GM23338 (cell line): Measurements from ENCODE around the gene DCAF5. TPM values are rescaled to one million over a fixed set of nuclear protein-coding genes. Genes with fewer than 3 reads are reported as not detected.

Experiments
- ATAC-seq: fragments of 200-7000 bp; cut with Tn5 transposase; 3 replicates; pipeline ENCODE4 v1.9.1; 2020
- DNase-seq: peaks from one replicate; pipeline ENCODE4 v3.0.0-alpha.2; 2015; ENCODE audit warnings: low spot score
- H2AFZ ChIP-seq: fragments of 200-600 bp; sonication (generic); 2 replicates; pipeline ENCODE4 v1.8.0; 2016; ENCODE audit warnings: antibody characterized with exemption, mild to moderate bottlenecking, moderate library complexity
- H3F3A ChIP-seq: fragments of 200-600 bp; sonication (generic); replicated peaks from 2 replicates; pipeline ENCODE4 v1.8.0; 2017; ENCODE audit warnings: antibody characterized with exemption, mixed run types, low read depth
- H3K27ac ChIP-seq: fragments of 200-600 bp; sonication (generic); 2 replicates; pipeline ENCODE4 v1.6.1; 2016; ENCODE audit warnings: low read depth
- H3K27me3 ChIP-seq: fragments of 200-600 bp; sonication (generic); 2 replicates; pipeline ENCODE4 v1.8.0; 2016; ENCODE audit warnings: mild to moderate bottlenecking, mixed run types, moderate library complexity; ENCODE audit not compliant: insufficient read depth
- H3K36me3 ChIP-seq: fragments of 200-600 bp; sonication (generic); 2 replicates; pipeline ENCODE4 v1.8.0; 2016; ENCODE audit warnings: mild to moderate bottlenecking; ENCODE audit not compliant: insufficient read depth
- H3K4me1 ChIP-seq: fragments of 200-600 bp; sonication (generic); 2 replicates; pipeline ENCODE4 v1.8.0; 2016; ENCODE audit warnings: mild to moderate bottlenecking, moderate library complexity; ENCODE audit not compliant: insufficient read depth
- H3K4me2 ChIP-seq: fragments of 200-600 bp; sonication (generic); 2 replicates; pipeline ENCODE4 v1.7.1; 2017; ENCODE audit warnings: mixed run types
- H3K4me3 ChIP-seq: fragments of 200-600 bp; sonication (generic); 2 replicates; pipeline ENCODE4 v1.6.1; 2016; ENCODE audit warnings: mixed run types
- H3K79me2 ChIP-seq: fragments of 200-600 bp; sonication (generic); replicated peaks from 2 replicates; pipeline ENCODE4 v1.8.0; 2017; ENCODE audit warnings: mild to moderate bottlenecking; ENCODE audit not compliant: insufficient read depth
- H3K9me2 ChIP-seq: fragments of 200-600 bp; sonication (generic); 2 replicates; pipeline ENCODE4 v1.8.0; 2017; ENCODE audit not compliant: insufficient read depth
- H4K20me1 ChIP-seq: fragments of 200-600 bp; sonication (generic); replicated peaks from 2 replicates; pipeline ENCODE4 v1.8.0; 2017; ENCODE audit warnings: mild to moderate bottlenecking; ENCODE audit not compliant: insufficient read depth
- H3K27ac Mint-ChIP-seq: 2 replicates; pipeline ENCODE4 v1.8.0; 2020; ENCODE audit warnings: inconsistent platforms, mild to moderate bottlenecking, moderate library complexity, mixed read lengths
- H3K27me3 Mint-ChIP-seq: 3 replicates; pipeline ENCODE4 v1.8.0; 2022; ENCODE audit warnings: low read depth, mild to moderate bottlenecking, moderate library complexity, mixed read lengths, inconsistent platforms; ENCODE audit not compliant: insufficient read depth, poor library complexity
- H3K36me3 Mint-ChIP-seq: 3 replicates; pipeline ENCODE4 v1.8.0; 2021; ENCODE audit warnings: low read depth, mild to moderate bottlenecking, inconsistent platforms, moderate library complexity, mixed read lengths
- H3K4me1 Mint-ChIP-seq: 3 replicates; pipeline ENCODE4 v1.8.0; 2020; ENCODE audit warnings: mild to moderate bottlenecking, inconsistent platforms, mixed read lengths
- H3K4me3 Mint-ChIP-seq: 3 replicates; pipeline ENCODE4 v1.8.0; 2021; ENCODE audit warnings: moderate library complexity, mild to moderate bottlenecking, inconsistent platforms, mixed read lengths
- H3K9me3 Mint-ChIP-seq: 3 replicates; pipeline ENCODE4 v1.8.0; 2020; ENCODE audit warnings: moderate library complexity, mild to moderate bottlenecking, inconsistent platforms, mixed read lengths
- CREB1 ChIP-seq: fragments of 250-450 bp; sonication (Bioruptor Pico); IDR thresholded peaks from 2 replicates; pipeline ENCODE4 v1.5.0; 2020; ENCODE audit warnings: low read depth, mild to moderate bottlenecking, moderate library complexity
- ETS1 ChIP-seq: IDR thresholded peaks from 2 replicates; pipeline ENCODE4 v1.6.1; 2016; ENCODE audit warnings: antibody characterized with exemption
- EZH2 ChIP-seq: fragments of 200-600 bp; sonication (generic); IDR thresholded peaks from one replicate; pipeline ENCODE4 v1.8.0; 2017; ENCODE audit warnings: antibody characterized with exemption, mild to moderate bottlenecking, low read depth; ENCODE audit not compliant: unreplicated experiment
- JUNB ChIP-seq: IDR thresholded peaks from one replicate; pipeline ENCODE4 v1.6.1; 2016; ENCODE audit warnings: antibody characterized with exemption; ENCODE audit not compliant: unreplicated experiment
- NANOG ChIP-seq: IDR thresholded peaks from 2 replicates; pipeline ENCODE4 v1.6.1; 2016; ENCODE audit warnings: antibody characterized with exemption, borderline replicate concordance
- POLR2AphosphoS5 ChIP-seq: IDR thresholded peaks from 2 replicates; pipeline ENCODE4 v1.6.1; 2016; ENCODE audit warnings: antibody characterized with exemption, low read depth
- REST ChIP-seq: IDR thresholded peaks from one replicate; pipeline ENCODE4 v1.6.1; 2018; ENCODE audit warnings: antibody characterized with exemption; ENCODE audit not compliant: unreplicated experiment
- ZNF114 ChIP-seq: fragments of 250-450 bp; sonication (Bioruptor Pico); IDR thresholded peaks from 2 replicates; pipeline ENCODE4 v1.5.0; 2020; ENCODE audit warnings: mild to moderate bottlenecking, moderate library complexity
- ZNF331 ChIP-seq: fragments of 250-450 bp; sonication (Bioruptor Pico); IDR thresholded peaks from 2 replicates; pipeline ENCODE4 v1.5.0; 2020; ENCODE audit warnings: low read depth, mild to moderate bottlenecking, moderate library complexity
- polyA plus RNA-seq: library from polyadenylated mRNA; unstranded; fragments of >200 nt; fragmentation: Nextera tagmentation; extraction: Ambion mirVana; gene quantifications from 2 replicates; pipeline ENCODE4 v1.2.1, GENCODE V29; 2016
- total RNA-seq: library from RNA; depleted of rRNA; stranded (reverse); fragments of >200 nt; shearing (Covaris generic); gene quantifications from 2 replicates; pipeline ENCODE4 v1.2.3, GENCODE V29; 2014
- TF ChIP-seq, protein P1 (sequence below): fragments of 250-450 bp; sonication (Bioruptor Pico); IDR thresholded peaks from 2 replicates; pipeline ENCODE4 v1.5.0; 2020; ENCODE audit warnings: mild to moderate bottlenecking, moderate library complexity

The DCAF5 gene
- total and polyA plus RNA-seq, 2 experiments from 2014 or later, result 14.0 to 15.2 TPM

- Histone ChIP-seq H4K20me1 (no peaks in the 10 kb centered on the region), H3K4me1 (no peaks in the 10 kb centered on the region), H2AFZ (no peak overlapping the region), H3K79me2 (no peaks in the 10 kb centered on the region), H3K4me3 (no peak overlapping the region), H3F3A (no peaks in the 10 kb centered on the region), H3K9me2 (peaks cover 4% of the 10 kb centered on the region; the same call in 1 of the 2 replicates), H3K27me3 (no peaks in the 10 kb centered on the region), H3K36me3 (no peaks in the 10 kb centered on the region; the same call in 1 of the 2 replicates), H3K27ac (no peak overlapping the region), H3K4me2 (no peak overlapping the region)
- no peak overlapping the region for H3K27ac Mint-ChIP-seq
- H3K36me3 Mint-ChIP-seq, result no peaks in the 10 kb centered on the region
- no peak overlapping the region for H3K4me3 Mint-ChIP-seq
- DNase-seq (no peak), ATAC-seq (no peak)
- peaks cover 6% of the 10 kb centered on the region for H3K27me3 Mint-ChIP-seq
- no peak for TF ChIP-seq EZH2
- TF ChIP-seq NANOG, result no peak
- no peak for TF ChIP-seq POLR2AphosphoS5
- no peaks in the 10 kb centered on the region for H3K4me1 Mint-ChIP-seq
- no peaks in the 10 kb centered on the region; the same call in 2 of the 3 replicates for H3K9me3 Mint-ChIP-seq
These were observed 8.7 kb upstream of the DCAF5 start for GRCh38 chr14:69161590-69161989.

GRCh38 chr14:69156224-69156623 lies 3.3 kb upstream of the DCAF5 start:
- Histone ChIP-seq H3K79me2 (no peaks in the 10 kb centered on the region), H3K27ac (no peak overlapping the region), H3K4me1 (peaks cover 12% of the 10 kb centered on the region), H3K4me2 (no peak overlapping the region), H3F3A (peaks cover 6% of the 10 kb centered on the region), H3K4me3 (no peak overlapping the region), H3K36me3 (no peaks in the 10 kb centered on the region), H4K20me1 (no peaks in the 10 kb centered on the region), H3K9me2 (no peaks in the 10 kb centered on the region), H2AFZ (no peak overlapping the region), H3K27me3 (peaks cover 20% of the 10 kb centered on the region)
- ATAC-seq, result no peak
- Mint-ChIP-seq H3K4me1 (peaks cover 11% of the 10 kb centered on the region), H3K27me3 (peaks cover 6% of the 10 kb centered on the region), H3K36me3 (no peaks in the 10 kb centered on the region; the same call in 2 of the 3 replicates), H3K4me3 (no peak overlapping the region), H3K27ac (no peak overlapping the region), H3K9me3 (no peaks in the 10 kb centered on the region; the same call in 2 of the 3 replicates)
- no peak for DNase-seq
- TF ChIP-seq ZNF331 (CRISPR knock-in tag), result no peak
- no peak for TF ChIP-seq ZNF114 (CRISPR knock-in tag)
- no peak for TF ChIP-seq CREB1 (CRISPR knock-in tag)
- TF ChIP-seq, protein P1, sequence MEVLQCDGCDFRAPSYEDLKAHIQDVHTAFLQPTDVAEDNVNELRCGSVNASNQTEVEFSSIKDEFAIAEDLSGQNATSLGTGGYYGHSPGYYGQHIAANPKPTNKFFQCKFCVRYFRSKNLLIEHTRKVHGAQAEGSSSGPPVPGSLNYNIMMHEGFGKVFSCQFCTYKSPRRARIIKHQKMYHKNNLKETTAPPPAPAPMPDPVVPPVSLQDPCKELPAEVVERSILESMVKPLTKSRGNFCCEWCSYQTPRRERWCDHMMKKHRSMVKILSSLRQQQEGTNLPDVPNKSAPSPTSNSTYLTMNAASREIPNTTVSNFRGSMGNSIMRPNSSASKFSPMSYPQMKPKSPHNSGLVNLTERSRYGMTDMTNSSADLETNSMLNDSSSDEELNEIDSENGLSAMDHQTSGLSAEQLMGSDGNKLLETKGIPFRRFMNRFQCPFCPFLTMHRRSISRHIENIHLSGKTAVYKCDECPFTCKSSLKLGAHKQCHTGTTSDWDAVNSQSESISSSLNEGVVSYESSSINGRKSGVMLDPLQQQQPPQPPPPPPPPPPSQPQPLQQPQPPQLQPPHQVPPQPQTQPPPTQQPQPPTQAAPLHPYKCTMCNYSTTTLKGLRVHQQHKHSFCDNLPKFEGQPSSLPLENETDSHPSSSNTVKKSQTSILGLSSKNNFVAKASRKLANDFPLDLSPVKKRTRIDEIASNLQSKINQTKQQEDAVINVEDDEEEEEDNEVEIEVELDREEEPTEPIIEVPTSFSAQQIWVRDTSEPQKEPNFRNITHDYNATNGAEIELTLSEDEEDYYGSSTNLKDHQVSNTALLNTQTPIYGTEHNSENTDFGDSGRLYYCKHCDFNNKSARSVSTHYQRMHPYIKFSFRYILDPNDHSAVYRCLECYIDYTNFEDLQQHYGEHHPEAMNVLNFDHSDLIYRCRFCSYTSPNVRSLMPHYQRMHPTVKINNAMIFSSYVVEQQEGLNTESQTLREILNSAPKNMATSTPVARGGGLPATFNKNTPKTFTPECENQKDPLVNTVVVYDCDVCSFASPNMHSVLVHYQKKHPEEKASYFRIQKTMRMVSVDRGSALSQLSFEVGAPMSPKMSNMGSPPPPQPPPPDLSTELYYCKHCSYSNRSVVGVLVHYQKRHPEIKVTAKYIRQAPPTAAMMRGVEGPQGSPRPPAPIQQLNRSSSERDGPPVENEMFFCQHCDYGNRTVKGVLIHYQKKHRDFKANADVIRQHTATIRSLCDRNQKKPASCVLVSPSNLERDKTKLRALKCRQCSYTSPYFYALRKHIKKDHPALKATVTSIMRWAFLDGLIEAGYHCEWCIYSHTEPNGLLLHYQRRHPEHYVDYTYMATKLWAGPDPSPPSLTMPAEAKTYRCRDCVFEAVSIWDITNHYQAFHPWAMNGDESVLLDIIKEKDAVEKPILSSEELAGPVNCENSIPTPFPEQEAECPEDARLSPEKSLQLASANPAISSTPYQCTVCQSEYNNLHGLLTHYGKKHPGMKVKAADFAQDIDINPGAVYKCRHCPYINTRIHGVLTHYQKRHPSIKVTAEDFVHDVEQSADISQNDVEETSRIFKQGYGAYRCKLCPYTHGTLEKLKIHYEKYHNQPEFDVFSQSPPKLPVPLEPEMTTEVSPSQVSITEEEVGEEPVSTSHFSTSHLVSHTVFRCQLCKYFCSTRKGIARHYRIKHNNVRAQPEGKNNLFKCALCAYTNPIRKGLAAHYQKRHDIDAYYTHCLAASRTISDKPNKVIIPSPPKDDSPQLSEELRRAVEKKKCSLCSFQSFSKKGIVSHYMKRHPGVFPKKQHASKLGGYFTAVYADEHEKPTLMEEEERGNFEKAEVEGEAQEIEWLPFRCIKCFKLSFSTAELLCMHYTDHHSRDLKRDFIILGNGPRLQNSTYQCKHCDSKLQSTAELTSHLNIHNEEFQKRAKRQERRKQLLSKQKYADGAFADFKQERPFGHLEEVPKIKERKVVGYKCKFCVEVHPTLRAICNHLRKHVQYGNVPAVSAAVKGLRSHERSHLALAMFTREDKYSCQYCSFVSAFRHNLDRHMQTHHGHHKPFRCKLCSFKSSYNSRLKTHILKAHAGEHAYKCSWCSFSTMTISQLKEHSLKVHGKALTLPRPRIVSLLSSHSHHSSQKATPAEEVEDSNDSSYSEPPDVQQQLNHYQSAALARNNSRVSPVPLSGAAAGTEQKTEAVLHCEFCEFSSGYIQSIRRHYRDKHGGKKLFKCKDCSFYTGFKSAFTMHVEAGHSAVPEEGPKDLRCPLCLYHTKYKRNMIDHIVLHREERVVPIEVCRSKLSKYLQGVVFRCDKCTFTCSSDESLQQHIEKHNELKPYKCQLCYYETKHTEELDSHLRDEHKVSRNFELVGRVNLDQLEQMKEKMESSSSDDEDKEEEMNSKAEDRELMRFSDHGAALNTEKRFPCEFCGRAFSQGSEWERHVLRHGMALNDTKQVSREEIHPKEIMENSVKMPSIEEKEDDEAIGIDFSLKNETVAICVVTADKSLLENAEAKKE (CRISPR knock-in tag), result no peak
- no peak for TF ChIP-seq JUNB
- no peak for TF ChIP-seq REST
- no peak for TF ChIP-seq POLR2AphosphoS5
- TF ChIP-seq EZH2, result no peak
- TF ChIP-seq ETS1, result no peak
